Ectodermal cell (in vitro differentiated cells): Measurements from ENCODE around the gene PARD3B.

ENCODE experiments used
- H3K27ac ChIP-seq: 2 replicates; pipeline ENCODE4 v1.7.0; 2013; ENCODE audit warnings: mild to moderate bottlenecking, low read depth, low read length; ENCODE audit not compliant: insufficient read depth, poor library complexity, severe bottlenecking
- H3K27me3 ChIP-seq: 2 replicates; pipeline ENCODE4 v1.7.0; 2013; ENCODE audit warnings: mild to moderate bottlenecking, low read length; ENCODE audit not compliant: insufficient read depth, control insufficient read depth, poor library complexity, severe bottlenecking
- H3K36me3 ChIP-seq: one replicate; pipeline ENCODE4 v1.7.0; 2013; ENCODE audit warnings: low read length; ENCODE audit not compliant: control insufficient read depth, insufficient read depth
- H3K4me1 ChIP-seq: one replicate; pipeline ENCODE4 v1.7.0; 2013; ENCODE audit warnings: low read length; ENCODE audit not compliant: control insufficient read depth, insufficient read depth
- H3K4me3 ChIP-seq: 2 replicates; pipeline ENCODE4 v1.7.0; 2013; ENCODE audit warnings: low read depth, low read length, control low read depth; ENCODE audit not compliant: insufficient read depth
- H3K9me3 ChIP-seq: 2 replicates; pipeline ENCODE4 v1.7.0; 2013; ENCODE audit warnings: mild to moderate bottlenecking, low read length, moderate library complexity; ENCODE audit not compliant: control insufficient read depth
- WGBS, 2 experiments: methylation state at CpG; one replicate each; pipeline ENCODE4 v1.1.7; 2013; ENCODE audit warnings: missing lambda C conversion rate in 2 of 2; 5-methylcytosine and 5-hydroxymethylcytosine counted together

The PARD3B gene

GRCh38 chr2:204566439-204566838 is 21.2 kb downstream of the PARD3B start:
- H3K9me3 ChIP-seq, result no peaks in the 10 kb centered on the region
- H3K27ac ChIP-seq, result no peak overlapping the region
- no peaks in the 10 kb centered on the region for H3K4me1 ChIP-seq
- H3K27me3 ChIP-seq, result no peaks in the 10 kb centered on the region
- no peaks in the 10 kb centered on the region for H3K36me3 ChIP-seq
- 90 to 100% methylated on average over 1 of the region's 2 CpGs for WGBS, 2 experiments
- no peak overlapping the region for H3K4me3 ChIP-seq

- H3K4me3 ChIP-seq, result no peak overlapping the region
- 94% methylated on average over 1 of the region's 1 CpG for WGBS, 2 experiments
Measured at GRCh38 chr2:204570421-204570820, 25.1 kb downstream of the PARD3B start.

GRCh38 chr2:204571041-204571440 is 25.8 kb downstream of the PARD3B start:
- WGBS, 2 experiments, result 83 to 85% methylated on average over 1 of the region's 2 CpGs
- H3K36me3 ChIP-seq, result no peaks in the 10 kb centered on the region
- H3K4me1 ChIP-seq, result peaks cover 5% of the 10 kb centered on the region
- no peak overlapping the region for H3K4me3 ChIP-seq
- no peak overlapping the region for H3K27ac ChIP-seq
- no peaks in the 10 kb centered on the region for H3K9me3 ChIP-seq
- no peaks in the 10 kb centered on the region for H3K27me3 ChIP-seq

More at GRCh38 chr2:204570421-204570820, 25.1 kb downstream of the PARD3B start:
- Histone ChIP-seq H3K4me1 (peaks cover 5% of the 10 kb centered on the region), H3K9me3 (no peaks in the 10 kb centered on the region), H3K36me3 (no peaks in the 10 kb centered on the region), H3K27me3 (no peaks in the 10 kb centered on the region), H3K27ac (no peak overlapping the region)

- H3K36me3 ChIP-seq, result no peaks in the 10 kb centered on the region
- 88 to 100% methylated on average over 2 of the region's 2 CpGs for WGBS, 2 experiments
- peaks cover 5% of the 10 kb centered on the region for H3K4me1 ChIP-seq
- no peaks in the 10 kb centered on the region for H3K9me3 ChIP-seq
- H3K27ac ChIP-seq, result no peak overlapping the region
- H3K4me3 ChIP-seq, result no peak overlapping the region
- H3K27me3 ChIP-seq, result no peaks in the 10 kb centered on the region
Measured at GRCh38 chr2:204571911-204572310, 26.6 kb downstream of the PARD3B start.

DNA sequence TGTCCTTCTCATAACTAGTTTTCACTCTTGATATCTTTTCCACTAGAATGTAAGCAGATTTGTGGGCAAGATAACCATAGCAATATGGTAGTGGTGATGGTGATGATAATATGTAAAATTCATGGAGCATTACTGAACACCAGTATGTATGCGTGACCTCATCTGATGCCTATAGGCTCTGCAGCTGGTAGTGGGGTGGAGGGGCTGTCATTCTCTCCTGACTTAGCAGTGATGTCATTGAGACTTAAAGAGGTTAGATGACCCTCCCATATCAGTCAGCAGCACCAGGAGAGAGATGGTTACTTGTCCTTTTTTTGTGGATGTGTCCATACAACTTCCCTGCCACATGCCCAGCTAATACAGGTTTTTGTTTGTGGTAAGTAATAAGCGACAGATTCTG is 27.9 kb downstream of the PARD3B start:
- no peaks in the 10 kb centered on the region for H3K9me3 ChIP-seq
- H3K27me3 ChIP-seq, result no peaks in the 10 kb centered on the region
- H3K36me3 ChIP-seq, result no peaks in the 10 kb centered on the region
- H3K4me1 ChIP-seq, result peaks cover 5% of the 10 kb centered on the region
- WGBS, 2 experiments, result 90 to 93% methylated on average over 2 of the region's 2 CpGs
- no peak overlapping the region for H3K4me3 ChIP-seq
- no peak overlapping the region for H3K27ac ChIP-seq

DNA sequence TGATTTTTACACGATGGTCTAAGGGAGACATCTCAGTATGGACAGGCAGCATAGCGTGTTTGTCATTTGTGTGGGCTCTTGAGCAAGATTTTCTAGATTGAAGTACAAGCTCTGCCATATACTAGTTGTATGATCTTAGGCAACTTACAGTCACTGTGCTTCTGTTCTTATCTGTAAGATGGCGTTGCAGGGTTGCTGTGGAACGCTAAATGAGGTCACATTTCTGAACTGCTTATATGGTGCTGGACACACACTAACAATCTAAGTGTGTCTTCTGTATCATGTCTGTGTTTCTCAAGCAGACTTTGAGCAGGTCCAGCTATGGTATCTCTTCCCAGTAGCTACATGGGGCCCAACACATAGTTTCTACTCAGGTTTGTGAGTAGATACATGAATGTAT is 29.2 kb downstream of the PARD3B start:
- Histone ChIP-seq H3K36me3 (no peaks in the 10 kb centered on the region), H3K27me3 (no peaks in the 10 kb centered on the region), H3K27ac (no peak overlapping the region), H3K4me1 (peaks cover 5% of the 10 kb centered on the region), H3K4me3 (no peak overlapping the region), H3K9me3 (no peaks in the 10 kb centered on the region)
- 94 to 96% methylated on average over 4 of the region's 4 CpGs for WGBS, 2 experiments

DNA sequence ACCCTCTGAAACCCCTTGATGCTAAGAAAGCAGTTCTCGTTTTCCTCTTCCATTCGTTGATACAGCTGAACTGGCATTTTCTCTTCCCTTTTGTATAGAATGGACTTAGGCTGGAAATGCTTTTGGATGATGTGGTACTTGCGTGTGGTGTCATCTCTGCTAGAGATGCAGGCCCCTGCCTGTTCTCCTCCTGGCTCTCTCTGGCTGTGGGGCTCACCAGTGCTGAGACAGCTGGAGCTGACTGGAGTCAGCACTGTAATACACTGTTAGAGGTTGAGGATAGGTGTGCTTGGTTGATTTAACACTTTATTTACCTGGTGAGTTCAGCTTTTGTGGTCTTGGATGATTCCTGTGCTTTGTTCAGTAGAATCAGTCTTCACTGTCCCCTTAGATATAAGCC is 30.2 kb downstream of the PARD3B start:
- H3K36me3 ChIP-seq, result no peaks in the 10 kb centered on the region
- H3K4me3 ChIP-seq, result no peak overlapping the region
- WGBS, 2 experiments, result 94 to 96% methylated on average over 3 of the region's 3 CpGs

DNA sequence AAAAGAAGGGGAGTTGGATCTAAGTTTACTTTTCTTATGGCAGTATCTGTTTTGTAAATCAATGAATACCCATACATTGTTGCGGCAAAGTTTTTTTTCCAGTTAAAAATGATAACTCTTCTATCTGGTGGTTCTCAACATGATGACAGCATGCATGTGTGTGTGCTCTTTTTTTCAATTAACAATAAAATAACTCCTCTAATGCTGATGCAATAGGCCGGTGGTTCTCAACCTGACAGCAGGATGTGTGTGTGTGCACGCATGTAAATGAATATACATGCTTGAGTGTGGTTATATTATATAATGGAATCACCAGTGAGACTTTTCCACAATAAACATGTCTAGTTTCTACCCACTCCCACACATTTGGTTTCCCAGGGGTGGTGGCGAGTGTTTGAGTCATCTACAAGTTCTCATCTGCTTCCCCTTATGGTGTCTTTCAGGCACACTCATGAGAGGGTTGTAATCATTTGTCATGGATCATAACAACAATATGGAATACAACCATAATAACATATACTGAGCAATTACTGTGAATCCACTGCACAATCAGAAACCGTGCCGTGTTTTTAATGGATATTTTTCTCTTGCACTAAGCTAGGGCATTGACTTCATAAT is 31.2 kb downstream of the PARD3B start:
- H3K27ac ChIP-seq, result no peak overlapping the region
- no peaks in the 10 kb centered on the region for H3K27me3 ChIP-seq
- no peaks in the 10 kb centered on the region for H3K36me3 ChIP-seq
- WGBS, 2 experiments, result 93 to 100% methylated on average over 3 to 5 of the region's 6 CpGs
- no peaks in the 10 kb centered on the region for H3K9me3 ChIP-seq
- H3K4me1 ChIP-seq, result peaks cover 5% of the 10 kb centered on the region
- no peak overlapping the region for H3K4me3 ChIP-seq

More for the DNA sequence above, 30.2 kb downstream of the PARD3B start:
- Histone ChIP-seq H3K4me1 (peaks cover 5% of the 10 kb centered on the region), H3K27me3 (no peaks in the 10 kb centered on the region), H3K27ac (no peak overlapping the region), H3K9me3 (no peaks in the 10 kb centered on the region)

DNA sequence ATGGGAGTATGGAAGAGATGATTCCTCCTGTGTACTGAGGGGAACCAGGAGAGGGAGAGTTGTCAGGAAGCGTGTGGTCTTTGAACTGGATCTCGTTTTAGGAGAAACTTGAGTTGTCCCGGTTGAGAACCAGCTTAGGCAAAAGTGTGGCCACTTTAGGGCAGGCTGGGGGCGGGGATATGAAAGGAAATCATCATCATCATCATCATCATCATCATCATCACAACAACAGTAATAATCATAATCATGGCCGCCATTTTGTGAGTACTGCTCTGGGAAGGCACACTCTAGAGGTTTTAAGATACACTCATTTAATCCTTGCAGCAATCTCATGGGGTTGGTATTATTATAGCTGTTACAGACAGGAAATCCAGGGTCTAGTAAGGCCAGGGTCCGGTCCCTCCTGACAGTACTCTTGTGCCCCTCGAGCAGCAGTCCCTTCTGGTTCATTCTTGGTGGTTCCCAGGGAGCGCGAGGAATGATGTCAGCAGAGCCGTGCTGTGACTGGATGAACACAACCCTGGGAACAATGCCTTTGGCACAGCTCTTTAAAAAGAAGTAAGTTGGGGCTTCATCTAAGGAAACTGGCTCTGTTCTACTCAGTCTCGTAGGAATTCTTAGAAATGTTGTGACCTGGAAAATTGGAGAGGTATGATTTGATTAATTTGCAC is 33.8 kb downstream of the PARD3B start:
- no peaks in the 10 kb centered on the region for H3K4me1 ChIP-seq
- H3K27ac ChIP-seq, result no peak overlapping the region
- no peaks in the 10 kb centered on the region for H3K9me3 ChIP-seq
- no peak overlapping the region for H3K4me3 ChIP-seq
- no peaks in the 10 kb centered on the region for H3K36me3 ChIP-seq
- 93 to 96% methylated on average over 11 of the region's 11 CpGs for WGBS, 2 experiments
- no peaks in the 10 kb centered on the region for H3K27me3 ChIP-seq

DNA sequence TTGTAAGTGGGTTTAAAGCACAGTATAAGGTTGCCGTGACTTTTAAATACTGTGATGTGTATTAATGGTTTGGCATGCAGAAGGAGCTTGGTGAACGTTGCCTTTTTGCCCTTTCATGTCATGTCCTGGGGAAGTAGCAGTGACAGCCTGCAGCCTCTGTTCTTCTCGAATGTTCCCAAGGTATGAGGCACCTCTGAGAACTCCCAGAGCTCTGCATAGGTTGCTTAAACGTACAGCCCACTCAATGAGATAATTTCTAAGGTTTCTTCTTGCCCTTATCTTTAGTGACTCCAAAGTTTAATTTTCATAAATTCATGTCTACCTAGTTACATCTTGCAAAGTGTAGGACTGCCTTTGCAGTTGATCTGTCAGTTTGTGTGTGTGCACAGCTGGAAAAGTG is 36.7 kb downstream of the PARD3B start:
- WGBS, 2 experiments, result 91% methylated on average over 4 of the region's 4 CpGs
- Histone ChIP-seq H3K4me3 (no peak overlapping the region), H3K27ac (no peak overlapping the region), H3K36me3 (no peaks in the 10 kb centered on the region), H3K4me1 (no peaks in the 10 kb centered on the region), H3K9me3 (no peaks in the 10 kb centered on the region), H3K27me3 (no peaks in the 10 kb centered on the region)
